Activated naive CD4-positive, alpha-beta T cell treated with anti-CD3 and anti-CD28 coated beads, Interleukin-2, amount 50 U/mL, for 16 hours (primary cell): ENCODE data around the gene OR10A4.
"Not testable (repeated sequence)": the region's sequence is repeated elsewhere in the genome, so short reads cannot be mapped to it uniquely, and the experiment has no call there.

Source experiments
- DNase-seq: peaks from one replicate; pipeline ENCODE4 v3.0.0-alpha.2; 2020

OR10A4 gene

GRCh38 chr11:6900327-6900999, 24.0 kb downstream of the OR10A4 start:
- no peak for DNase-seq

- DNase-seq, result not testable (repeated sequence)
These were observed 28.4 kb downstream of the OR10A4 start for GRCh38 chr11:6904804-6905203.

- no peak for DNase-seq
These were observed 35.0 kb downstream of the OR10A4 start for GRCh38 chr11:6911378-6911777.

GRCh38 chr11:6911948-6912347, 35.5 kb downstream of the OR10A4 start:
- no peak for DNase-seq

GRCh38 chr11:6919698-6920097, 43.3 kb downstream of the OR10A4 start:
- DNase-seq, result no peak

- no peak for DNase-seq
These were observed 44.3 kb downstream of the OR10A4 start, which contains the start of gene OR2D3 for GRCh38 chr11:6920702-6921101. Gene OR2D3, plus strand, starts transcription at chr11:6921002. Its CDS starts 0 bp downstream, at chr11:6921002.

GRCh38 chr11:6925007-6925577, 48.7 kb downstream of the OR10A4 start:
- no peak for DNase-seq

GRCh38 chr11:6925636-6926207, 49.3 kb downstream of the OR10A4 start:
- DNase-seq, result no peak

- peak; percentile 12 for DNase-seq
These were observed 50.0 kb downstream of the OR10A4 start, which contains the start of gene ZNF215 for GRCh38 chr11:6926208-6927029. Gene ZNF215, plus strand, starts transcription at chr11:6926426. Its CDS starts 5,847 bp downstream, at chr11:6932273.

GRCh38 chr11:6927030-6927617, 50.7 kb downstream of the OR10A4 start:
- DNase-seq, result no peak
